PC-9 (cell line): ENCODE measurements around the gene PLXDC1. TPM values are rescaled to one million over a fixed set of nuclear protein-coding genes. Genes with fewer than 3 reads are reported as not detected.

Source experiments
- BruUV-seq: library from RNA; stranded (reverse); fragments of 400-500 nt; replicated peaks from 2 replicates; lab custom pipeline; 2021; lab: Mats Ljungman, UMichigan
- CTCF ChIA-PET: fragments of 300-600 bp; sonication (Branson Sonifier 250); formaldehyde crosslinking; loops from one replicate; lab custom pipeline; 2022; ENCODE audit warnings: antibody characterized with exemption; lab: Charles Lee
- POLR2A ChIA-PET: fragments of 300-600 bp; sonication (Branson Sonifier 250); formaldehyde crosslinking; loops from one replicate; lab custom pipeline; 2022; ENCODE audit warnings: antibody characterized with exemption; ENCODE audit not compliant: unreplicated experiment; lab: Charles Lee
- DNase-seq, 2 experiments: peaks; one replicate each; pipeline versions ENCODE4 v3.0.0 to v3.0.0-alpha.2; 2015 to 2022; ENCODE audit warnings: mixed read lengths in 1 of 2
- H2AFZ ChIP-seq: fragments of 200-600 bp; sonication (generic); 2 replicates; pipeline ENCODE4 v1.8.1; 2017; ENCODE audit warnings: antibody characterized with exemption
- H3F3A ChIP-seq: fragments of 200-600 bp; sonication (generic); 2 replicates; pipeline ENCODE4 v1.8.1; 2017; ENCODE audit warnings: antibody characterized with exemption, mild to moderate bottlenecking, low read depth; ENCODE audit not compliant: insufficient read depth
- H3K27ac ChIP-seq: fragments of 200-600 bp; sonication (generic); 2 replicates; pipeline ENCODE4 v1.6.1; 2016; ENCODE audit warnings: mixed run types
- H3K27me3 ChIP-seq: fragments of 200-600 bp; sonication (generic); 2 replicates; pipeline ENCODE4 v1.6.1; 2016; ENCODE audit warnings: low read depth, mixed run types; ENCODE audit not compliant: insufficient read depth
- H3K36me3 ChIP-seq: fragments of 200-600 bp; sonication (generic); 2 replicates; pipeline ENCODE4 v1.6.1; 2016; ENCODE audit warnings: low read depth, mixed run types
- H3K4me1 ChIP-seq: fragments of 200-600 bp; sonication (generic); replicated peaks from 2 replicates; pipeline ENCODE4 v1.6.1; 2016; ENCODE audit warnings: mixed run types; ENCODE audit not compliant: insufficient read depth
- H3K4me2 ChIP-seq: fragments of 200-600 bp; sonication (generic); 2 replicates; pipeline ENCODE4 v1.6.1; 2017; ENCODE audit warnings: mixed run types
- H3K4me3 ChIP-seq: fragments of 200-600 bp; sonication (generic); 2 replicates; pipeline ENCODE4 v1.6.1; 2016; ENCODE audit warnings: mixed run types
- H3K79me2 ChIP-seq: fragments of 200-600 bp; sonication (generic); 2 replicates; pipeline ENCODE4 v1.6.1; 2017; ENCODE audit warnings: low read depth, mixed run types
- H3K9me2 ChIP-seq: fragments of 200-600 bp; sonication (generic); 2 replicates; pipeline ENCODE4 v1.8.1; 2017; ENCODE audit warnings: mild to moderate bottlenecking; ENCODE audit not compliant: insufficient read depth
- H3K9me3 ChIP-seq: fragments of 200-600 bp; sonication (generic); 2 replicates; pipeline ENCODE4 v1.8.1; 2016; ENCODE audit warnings: low read depth; ENCODE audit not compliant: insufficient read depth
- H4K20me1 ChIP-seq: fragments of 200-600 bp; sonication (generic); 2 replicates; pipeline ENCODE4 v1.8.1; 2017; ENCODE audit not compliant: insufficient read depth
- EZH2 ChIP-seq: fragments of 200-600 bp; sonication (generic); IDR thresholded peaks from 2 replicates; pipeline ENCODE4 v1.8.0; 2017; ENCODE audit warnings: antibody characterized with exemption, low read depth
- intact Hi-C: fragments of 100-400 bp; cut with micrococcal nuclease; formaldehyde crosslinking; loops from one replicate; pipeline ENCODE4 v1.10.0; 2022; ENCODE audit not compliant: unreplicated experiment
- total RNA-seq: library from RNA; stranded (reverse); gene quantifications from 2 replicates; pipeline ENCODE4 v1.2.3, GENCODE V29; 2021
- TF ChIP-seq, protein P1 (sequence below): fragments of 200-600 bp; sonication (generic); conservative IDR thresholded peaks from 2 replicates; pipeline ENCODE4 v1.6.1; 2017; ENCODE audit warnings: mixed run types, antibody characterized with exemption, mild to moderate bottlenecking, moderate library complexity

Gene PLXDC1
- total RNA-seq, 1 experiment from 2014 or later = 2.5 TPM

DNA sequence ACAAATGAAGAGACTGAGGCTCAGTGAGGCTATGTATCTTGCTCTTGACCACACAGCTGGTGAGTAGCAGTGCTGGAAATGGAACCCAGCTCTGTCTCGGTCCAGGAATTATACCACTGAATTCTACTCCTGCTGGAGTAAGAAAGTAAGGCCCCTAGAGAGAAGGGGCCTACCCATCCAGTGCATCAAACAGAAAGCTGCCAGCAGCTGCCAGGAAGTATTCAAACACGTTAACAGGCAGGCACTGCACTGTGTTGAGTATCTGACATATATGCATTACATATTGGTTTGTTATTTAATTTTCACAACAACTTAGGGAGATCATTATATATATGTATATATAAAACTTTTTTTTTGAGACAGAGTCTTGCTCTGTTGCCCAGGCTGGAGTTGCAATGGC, 10.5 kb upstream of the PLXDC1 start:
- Histone ChIP-seq H3K9me3 (no peaks in the 10 kb centered on the region), H3F3A (peaks cover 8% of the 10 kb centered on the region; the same call in 1 of the 2 replicates), H3K4me3 (no peak overlapping the region), H3K36me3 (no peaks in the 10 kb centered on the region), H3K27me3 (peaks cover 8% of the 10 kb centered on the region; the same call in 1 of the 2 replicates), H3K27ac (no peak overlapping the region), H2AFZ (no peak overlapping the region), H3K9me2 (no peaks in the 10 kb centered on the region), H3K79me2 (no peaks in the 10 kb centered on the region), H4K20me1 (no peaks in the 10 kb centered on the region), H3K4me1 (0 out of 2 replicates have a peak, but pooled peaks cover 4% of the 10 kb centered on the region), H3K4me2 (no peak overlapping the region)
- TF ChIP-seq EZH2 = no peak
- TF ChIP-seq, protein P1, sequence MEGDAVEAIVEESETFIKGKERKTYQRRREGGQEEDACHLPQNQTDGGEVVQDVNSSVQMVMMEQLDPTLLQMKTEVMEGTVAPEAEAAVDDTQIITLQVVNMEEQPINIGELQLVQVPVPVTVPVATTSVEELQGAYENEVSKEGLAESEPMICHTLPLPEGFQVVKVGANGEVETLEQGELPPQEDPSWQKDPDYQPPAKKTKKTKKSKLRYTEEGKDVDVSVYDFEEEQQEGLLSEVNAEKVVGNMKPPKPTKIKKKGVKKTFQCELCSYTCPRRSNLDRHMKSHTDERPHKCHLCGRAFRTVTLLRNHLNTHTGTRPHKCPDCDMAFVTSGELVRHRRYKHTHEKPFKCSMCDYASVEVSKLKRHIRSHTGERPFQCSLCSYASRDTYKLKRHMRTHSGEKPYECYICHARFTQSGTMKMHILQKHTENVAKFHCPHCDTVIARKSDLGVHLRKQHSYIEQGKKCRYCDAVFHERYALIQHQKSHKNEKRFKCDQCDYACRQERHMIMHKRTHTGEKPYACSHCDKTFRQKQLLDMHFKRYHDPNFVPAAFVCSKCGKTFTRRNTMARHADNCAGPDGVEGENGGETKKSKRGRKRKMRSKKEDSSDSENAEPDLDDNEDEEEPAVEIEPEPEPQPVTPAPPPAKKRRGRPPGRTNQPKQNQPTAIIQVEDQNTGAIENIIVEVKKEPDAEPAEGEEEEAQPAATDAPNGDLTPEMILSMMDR = no peak
- BruUV-seq = no TSS peak
- POLR2A ChIA-PET = interaction anchor here (0.7 kb wide), 1 partner anchor 64 kb away, joined by 6 read pairs; the partner anchor contains the start of gene STAC2
- CTCF ChIA-PET = interaction anchor here (1.0 kb wide), 1 partner anchor 8 kb away, joined by 5 read pairs; no protein-coding TSS in a partner anchor
- no peak for DNase-seq
- intact Hi-C loops = no loop called here

DNA sequence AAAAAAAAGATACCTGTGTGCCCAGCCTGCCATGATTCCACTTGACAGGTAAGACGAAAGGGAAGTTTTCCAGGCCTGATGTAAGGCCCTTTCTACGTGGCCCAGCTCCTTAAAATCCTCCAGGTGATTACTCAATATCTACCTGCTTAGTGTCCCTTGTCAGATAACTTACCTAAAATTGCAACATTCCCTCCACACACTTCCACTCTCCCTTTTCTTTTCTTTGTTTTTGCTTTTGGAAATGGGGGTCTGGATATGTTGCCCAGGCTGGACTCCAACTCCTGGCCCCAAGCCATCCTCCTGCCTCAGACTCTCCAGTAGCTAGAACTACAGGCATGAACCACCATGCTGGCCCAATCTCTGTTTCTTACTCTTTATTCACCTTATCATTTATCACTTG, 7.2 kb upstream of the PLXDC1 start:
- Histone ChIP-seq H3K4me2 (no peak overlapping the region), H3K79me2 (no peaks in the 10 kb centered on the region), H4K20me1 (no peaks in the 10 kb centered on the region), H3K27me3 (no peaks in the 10 kb centered on the region), H3K27ac (no peak overlapping the region), H3K4me1 (no peaks in the 10 kb centered on the region), H3K36me3 (no peaks in the 10 kb centered on the region), H2AFZ (no peak overlapping the region), H3K9me3 (no peaks in the 10 kb centered on the region), H3K9me2 (no peaks in the 10 kb centered on the region), H3K4me3 (no peak overlapping the region), H3F3A (peaks cover 12% of the 10 kb centered on the region; the same call in 1 of the 2 replicates)
- BruUV-seq = no TSS peak
- no peak for TF ChIP-seq EZH2
- POLR2A ChIA-PET = no interaction called here
- no peak for DNase-seq
- intact Hi-C loops = no loop called here
- CTCF ChIA-PET = no interaction called here

DNA sequence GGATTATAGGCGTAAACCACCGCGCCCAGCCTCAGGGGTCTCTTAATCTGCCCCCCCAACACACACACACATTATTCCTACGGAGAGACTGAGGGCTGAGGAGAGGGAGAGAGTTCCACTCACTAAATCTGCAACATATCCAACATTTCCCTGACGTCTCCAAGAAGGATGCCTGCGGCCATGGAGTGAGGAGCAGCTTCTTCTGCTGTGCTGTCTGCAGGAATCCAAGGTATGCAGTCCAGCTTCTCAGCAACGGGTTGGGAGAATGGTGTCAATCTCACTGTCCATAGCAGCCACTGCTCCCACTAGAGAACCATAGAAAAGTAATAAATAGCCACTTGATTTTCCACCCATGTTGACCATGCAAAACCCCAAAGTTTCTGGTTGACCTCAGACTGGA, 5.1 kb upstream of the PLXDC1 start:
- ChIA-PET CTCF (no interaction called here), POLR2A (no interaction called here)
- Histone ChIP-seq H2AFZ (no peak overlapping the region), H3K79me2 (no peaks in the 10 kb centered on the region), H3K27ac (no peak overlapping the region), H3K36me3 (no peaks in the 10 kb centered on the region), H3K4me3 (no peak overlapping the region), H3K4me2 (no peak overlapping the region), H3K9me3 (no peaks in the 10 kb centered on the region), H3K27me3 (no peaks in the 10 kb centered on the region), H3K4me1 (peaks cover 8% of the 10 kb centered on the region), H3F3A (peaks cover 15% of the 10 kb centered on the region; the same call in 1 of the 2 replicates), H4K20me1 (no peaks in the 10 kb centered on the region), H3K9me2 (no peaks in the 10 kb centered on the region)
- no peak for DNase-seq
- intact Hi-C loops = no loop called here
- BruUV-seq = no TSS peak
- no peak for TF ChIP-seq EZH2
- TF ChIP-seq, protein P1 = no peak

- peaks cover 15% of the 10 kb centered on the region; the same call in 1 of the 2 replicates for H3F3A ChIP-seq
- no peaks in the 10 kb centered on the region for H4K20me1 ChIP-seq
- POLR2A ChIA-PET = no interaction called here
- TF ChIP-seq, protein P1 = no peak
- no peak for TF ChIP-seq EZH2
- H3K4me2 ChIP-seq = no peak overlapping the region
- no peak for DNase-seq
- H3K9me2 ChIP-seq = no peaks in the 10 kb centered on the region
- intact Hi-C loops = no loop called here
- no peaks in the 10 kb centered on the region for H3K27me3 ChIP-seq
- H2AFZ ChIP-seq = no peak overlapping the region
- H3K4me3 ChIP-seq = no peak overlapping the region
- no peaks in the 10 kb centered on the region for H3K79me2 ChIP-seq
- CTCF ChIA-PET = no interaction called here
- H3K4me1 ChIP-seq = peaks cover 8% of the 10 kb centered on the region
- H3K27ac ChIP-seq = no peak overlapping the region
- no TSS peak for BruUV-seq
- H3K36me3 ChIP-seq = no peaks in the 10 kb centered on the region
- H3K9me3 ChIP-seq = no peaks in the 10 kb centered on the region
These were observed 4.2 kb upstream of the PLXDC1 start for GRCh38 chr17:39155654-39156053.
